Non-pigmented ciliary epithelial cell (primary cell): Measurements from ENCODE around the gene TIMM10.

Experiments
- DNase-seq: peaks from one replicate; pipeline ENCODE4 v3.0.0-alpha.2; 2010; ENCODE audit warnings: low read depth

Gene TIMM10

DNA sequence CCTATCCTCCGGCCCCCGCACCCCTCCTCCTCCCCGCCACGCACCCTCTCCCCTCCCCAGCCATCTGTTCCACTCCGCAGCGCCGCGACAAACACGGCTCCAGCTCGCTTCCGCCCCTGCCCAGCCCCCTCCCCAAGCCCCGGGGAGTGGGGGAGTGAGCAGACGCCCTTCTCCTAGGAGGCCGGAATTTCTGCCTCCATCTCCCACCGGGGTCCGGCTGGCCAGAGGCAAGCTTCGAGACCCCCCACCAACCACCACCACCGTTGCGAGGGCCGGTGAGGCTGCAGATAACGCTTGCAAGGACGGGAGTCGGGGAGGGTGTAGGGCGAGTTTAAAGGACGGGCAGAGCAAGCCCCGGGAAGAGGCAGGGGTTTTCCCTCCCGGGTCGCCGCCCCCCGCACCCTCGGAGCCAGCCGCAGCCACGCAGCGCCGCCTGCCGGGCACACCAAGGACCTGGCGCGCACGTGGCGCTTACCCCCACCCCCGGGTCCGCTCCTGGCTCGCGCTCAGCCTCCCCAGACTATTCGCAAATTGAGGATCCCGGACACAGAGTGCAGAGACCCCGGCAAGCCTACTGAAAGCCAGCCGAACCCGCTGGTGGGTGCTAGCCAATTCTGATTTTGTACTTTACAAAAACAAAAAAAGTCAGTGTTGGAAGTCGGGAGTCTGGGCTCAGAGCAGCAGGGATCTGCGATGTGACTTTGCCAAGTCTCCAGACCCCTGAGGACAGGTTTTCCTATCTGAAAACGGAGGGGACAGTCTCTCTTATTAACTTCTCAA, 47.6 kb downstream of the TIMM10 start:
- DNase-seq, result no peak

GRCh38 chr11:57481915-57482781, 48.4 kb downstream of the TIMM10 start:
- no peak for DNase-seq

DNA sequence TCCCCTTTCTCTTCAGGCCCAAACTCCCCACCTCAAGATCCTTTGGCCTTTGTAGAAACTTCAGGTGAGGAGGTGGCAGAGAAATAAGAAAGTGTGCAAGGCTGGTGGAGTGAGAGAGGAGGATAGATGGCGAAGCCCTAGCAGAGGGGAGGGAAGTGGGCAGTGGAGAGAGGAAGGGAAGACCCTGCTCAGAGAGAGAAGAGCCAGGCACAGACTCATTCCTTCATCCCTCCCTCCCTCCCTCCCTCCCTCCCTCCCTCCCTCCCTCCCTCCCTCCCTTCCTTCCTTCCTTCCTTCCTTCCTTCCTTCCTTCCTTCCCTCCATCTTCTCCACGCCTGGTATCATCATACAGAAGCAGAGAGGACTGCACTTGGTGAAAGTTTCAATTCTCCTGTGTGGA, 49.2 kb downstream of the TIMM10 start:
- DNase-seq, result no peak

GRCh38 chr11:57480409-57481137, 50.0 kb downstream of the TIMM10 start:
- DNase-seq, result no peak

DNA sequence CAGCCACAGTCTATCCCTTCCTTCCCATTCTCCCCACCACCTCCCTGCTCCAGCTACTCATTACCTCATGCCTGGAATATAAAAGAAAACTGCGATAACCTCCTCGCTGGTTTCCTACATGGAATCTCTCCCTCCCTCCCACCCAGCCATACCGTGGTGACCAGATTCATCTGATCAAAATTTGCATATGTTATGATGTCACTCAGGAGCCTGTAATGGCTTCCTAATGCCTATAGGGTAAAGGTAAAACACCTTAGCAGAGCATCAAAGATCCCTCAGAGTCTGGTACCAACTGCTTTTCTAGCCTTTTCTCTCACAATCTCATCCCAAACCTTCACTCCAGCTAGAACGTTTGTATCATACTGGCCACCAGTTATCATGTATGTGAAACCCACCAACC, 50.6 kb downstream of the TIMM10 start:
- DNase-seq, result no peak

- no peak for DNase-seq
These were observed 51.4 kb downstream of the TIMM10 start for GRCh38 chr11:57479021-57479663.
